WTC11 (cell line): ENCODE data around the gene ADGB. TPM values are rescaled to one million over a fixed set of nuclear protein-coding genes. Genes with fewer than 3 reads are reported as not detected.

Source experiments
- ATAC-seq: fragments of 200-7000 bp; cut with Tn5 transposase; 2 replicates; pipeline ENCODE4 v1.10.0; 2021; ENCODE audit warnings: mild to moderate bottlenecking, moderate library complexity
- CTCF ChIA-PET: fragments of 300-600 bp; sonication (Branson Sonifier 250); formaldehyde crosslinking; loops from one replicate; lab custom pipeline; 2021; ENCODE audit warnings: antibody characterized with exemption; lab: Charles Lee
- POLR2A ChIA-PET: fragments of 350-600 bp; sonication (Branson Sonifier 250); formaldehyde crosslinking; loops from one replicate; lab custom pipeline; 2021; ENCODE audit warnings: antibody characterized with exemption; lab: Charles Lee
- DNase-seq: peaks from one replicate; pipeline ENCODE4 v3.0.0; 2021; ENCODE audit warnings: low spot score
- H3K27ac Mint-ChIP-seq: 2 replicates; pipeline ENCODE4 v1.8.0; 2021; ENCODE audit warnings: mixed read lengths
- H3K27me3 Mint-ChIP-seq: 2 replicates; pipeline ENCODE4 v1.8.0; 2021; ENCODE audit warnings: low read depth, mild to moderate bottlenecking, moderate library complexity, mixed read lengths
- H3K36me3 Mint-ChIP-seq: 2 replicates; pipeline ENCODE4 v1.8.0; 2021; ENCODE audit warnings: mixed read lengths
- H3K4me1 Mint-ChIP-seq: 2 replicates; pipeline ENCODE4 v1.8.0; 2022; ENCODE audit warnings: mixed read lengths
- H3K4me3 Mint-ChIP-seq: 2 replicates; pipeline ENCODE4 v1.8.0; 2021; ENCODE audit warnings: mild to moderate bottlenecking, moderate library complexity, mixed read lengths
- H3K9me3 Mint-ChIP-seq: 2 replicates; pipeline ENCODE4 v1.8.0; 2021; ENCODE audit warnings: mixed read lengths
- ATF2 ChIP-seq: sonication (generic); formaldehyde crosslinking; IDR thresholded peaks from 2 replicates; pipeline ENCODE4 v1.8.1; 2022; ENCODE audit warnings: low read depth, missing genetic modification reagents, borderline replicate concordance
- ATF3 ChIP-seq: sonication (generic); formaldehyde crosslinking; conservative IDR thresholded peaks from 2 replicates; pipeline ENCODE4 v1.8.1; 2022; ENCODE audit warnings: mild to moderate bottlenecking, missing genetic modification reagents
- E2F4 ChIP-seq: sonication (generic); formaldehyde crosslinking; IDR thresholded peaks from 2 replicates; pipeline ENCODE4 v1.8.1; 2022; ENCODE audit warnings: low read depth, mild to moderate bottlenecking, moderate library complexity, missing genetic modification reagents, borderline replicate concordance
- EMX1 ChIP-seq: fragments of 250-450 bp; sonication (Bioruptor Pico); IDR thresholded peaks from 2 replicates; pipeline ENCODE4 v1.8.0; 2021; ENCODE audit warnings: mild to moderate bottlenecking
- FOXJ3 ChIP-seq: sonication (generic); formaldehyde crosslinking; IDR thresholded peaks from 2 replicates; pipeline ENCODE4 v1.9.0; 2021; ENCODE audit warnings: missing genetic modification reagents, mild to moderate bottlenecking, borderline replicate concordance
- FOXP1 ChIP-seq: sonication (generic); formaldehyde crosslinking; IDR thresholded peaks from 2 replicates; pipeline ENCODE4 v1.8.0; 2022; ENCODE audit warnings: missing genetic modification reagents, mild to moderate bottlenecking, moderate library complexity, borderline replicate concordance
- IRF1 ChIP-seq: sonication (generic); formaldehyde crosslinking; IDR thresholded peaks from 2 replicates; pipeline ENCODE4 v1.8.0; 2023; ENCODE audit warnings: missing genetic modification reagents
- JAZF1 ChIP-seq: fragments of 250-450 bp; sonication (Bioruptor Pico); IDR thresholded peaks from 2 replicates; pipeline ENCODE4 v1.9.0; 2021; ENCODE audit warnings: moderate library complexity, mild to moderate bottlenecking, inconsistent platforms
- MXD4 ChIP-seq: fragments of 250-450 bp; sonication (Bioruptor Pico); IDR thresholded peaks from 2 replicates; pipeline ENCODE4 v1.8.0; 2021; ENCODE audit warnings: mild to moderate bottlenecking, moderate library complexity, borderline replicate concordance
- MYBL2 ChIP-seq: sonication (generic); formaldehyde crosslinking; IDR thresholded peaks from 2 replicates; pipeline ENCODE4 v1.8.1; 2023; ENCODE audit warnings: mild to moderate bottlenecking, moderate library complexity, missing genetic modification reagents
- PRRX2 ChIP-seq: fragments of 250-450 bp; sonication (Bioruptor Pico); IDR thresholded peaks from 2 replicates; pipeline ENCODE4 v1.8.0; 2021; ENCODE audit warnings: mild to moderate bottlenecking
- SMAD3 ChIP-seq: sonication (generic); formaldehyde crosslinking; IDR thresholded peaks from 2 replicates; pipeline ENCODE4 v1.8.0; 2022; ENCODE audit warnings: missing genetic modification reagents, mild to moderate bottlenecking, borderline replicate concordance
- STAT6 ChIP-seq: sonication (generic); formaldehyde crosslinking; conservative IDR thresholded peaks from 2 replicates; pipeline ENCODE4 v1.8.1; 2023; ENCODE audit warnings: mild to moderate bottlenecking, low read depth, missing genetic modification reagents, moderate library complexity
- total RNA-seq: library from RNA; stranded (reverse); gene quantifications from 3 replicates; pipeline ENCODE4 v1.2.3, GENCODE V29; 2021
- TF ChIP-seq, protein P1 (sequence below): fragments of 250-450 bp; sonication (Bioruptor Pico); IDR thresholded peaks from 2 replicates; pipeline ENCODE4 v2.1.2; 2022; ENCODE audit warnings: mild to moderate bottlenecking, moderate library complexity
- TF ChIP-seq, protein P2 (sequence below): fragments of 250-450 bp; sonication (Bioruptor Pico); IDR thresholded peaks from 2 replicates; pipeline ENCODE4 v1.9.0; 2021; ENCODE audit warnings: mild to moderate bottlenecking, borderline replicate concordance
- TF ChIP-seq, protein P3 (sequence below): sonication (generic); formaldehyde crosslinking; IDR thresholded peaks from 2 replicates; pipeline ENCODE4 v1.8.1; 2023; ENCODE audit warnings: mild to moderate bottlenecking, moderate library complexity, missing genetic modification reagents

ADGB gene
- total RNA-seq, 1 experiment from 2014 or later: not detected

- no peak for ATAC-seq
- TF ChIP-seq EMX1 (CRISPR knock-in tag): no peak
- TF ChIP-seq, protein P1, sequence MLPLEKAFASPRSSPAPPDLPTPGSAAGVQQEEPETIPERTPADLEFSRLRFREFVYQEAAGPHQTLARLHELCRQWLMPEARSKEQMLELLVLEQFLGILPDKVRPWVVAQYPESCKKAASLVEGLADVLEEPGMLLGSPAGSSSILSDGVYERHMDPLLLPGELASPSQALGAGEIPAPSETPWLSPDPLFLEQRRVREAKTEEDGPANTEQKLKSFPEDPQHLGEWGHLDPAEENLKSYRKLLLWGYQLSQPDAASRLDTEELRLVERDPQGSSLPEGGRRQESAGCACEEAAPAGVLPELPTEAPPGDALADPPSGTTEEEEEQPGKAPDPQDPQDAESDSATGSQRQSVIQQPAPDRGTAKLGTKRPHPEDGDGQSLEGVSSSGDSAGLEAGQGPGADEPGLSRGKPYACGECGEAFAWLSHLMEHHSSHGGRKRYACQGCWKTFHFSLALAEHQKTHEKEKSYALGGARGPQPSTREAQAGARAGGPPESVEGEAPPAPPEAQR: no peak
- TF ChIP-seq JAZF1 (CRISPR knock-in tag): no peak
- no peak for TF ChIP-seq FOXP1
- TF ChIP-seq E2F4 (CRISPR knock-in tag): no peak
- TF ChIP-seq ATF3 (CRISPR knock-in tag): no peak
- TF ChIP-seq, all 79 proteins: peak for 0
- CTCF ChIA-PET: no interaction called here
- Mint-ChIP-seq H3K27me3 (no peaks in the 10 kb centered on the region), H3K9me3 (peaks cover 11% of the 10 kb centered on the region), H3K4me1 (peaks cover 7% of the 10 kb centered on the region), H3K36me3 (no peaks in the 10 kb centered on the region), H3K27ac (no peak overlapping the region), H3K4me3 (no peak overlapping the region)
- POLR2A ChIA-PET: no interaction called here
- no peak for DNase-seq
Measured at GRCh38 chr6:146856296-146856695, 257.5 kb downstream of the ADGB start.

- H3K4me1 Mint-ChIP-seq: peaks cover 7% of the 10 kb centered on the region
- H3K4me3 Mint-ChIP-seq: peak overlapping the region; percentile 71
- peaks cover 1% of the 10 kb centered on the region for H3K9me3 Mint-ChIP-seq
- no peaks in the 10 kb centered on the region for H3K36me3 Mint-ChIP-seq
- DNase-seq (peak; percentile 84), ATAC-seq (peak; percentile 94)
- 0 out of 2 replicates have a peak overlapping the region, but pooled peaks have one; percentile 4 for H3K27ac Mint-ChIP-seq
- CTCF ChIA-PET: interaction anchor here (0.7 kb wide), 1 partner anchor 8 kb away, joined by 4 read pairs; no protein-coding TSS in a partner anchor
- POLR2A ChIA-PET: no interaction called here
- H3K27me3 Mint-ChIP-seq: no peaks in the 10 kb centered on the region
- TF ChIP-seq FOXP1 (peak; percentile 47; the same call in 1 of the 2 replicates), IRF1 (CRISPR knock-in tag) (no peak), SMAD3 (CRISPR knock-in tag) (no peak), FOXJ3 (CRISPR knock-in tag) (no peak), PRRX2 (CRISPR knock-in tag) (0 out of 2 replicates have a peak, but pooled peaks have one; percentile 50), ATF2 (CRISPR knock-in tag) (no peak), MXD4 (CRISPR knock-in tag) (no peak), MYBL2 (CRISPR knock-in tag) (no peak), STAT6 (CRISPR knock-in tag) (no peak)
- TF ChIP-seq, protein P2, sequence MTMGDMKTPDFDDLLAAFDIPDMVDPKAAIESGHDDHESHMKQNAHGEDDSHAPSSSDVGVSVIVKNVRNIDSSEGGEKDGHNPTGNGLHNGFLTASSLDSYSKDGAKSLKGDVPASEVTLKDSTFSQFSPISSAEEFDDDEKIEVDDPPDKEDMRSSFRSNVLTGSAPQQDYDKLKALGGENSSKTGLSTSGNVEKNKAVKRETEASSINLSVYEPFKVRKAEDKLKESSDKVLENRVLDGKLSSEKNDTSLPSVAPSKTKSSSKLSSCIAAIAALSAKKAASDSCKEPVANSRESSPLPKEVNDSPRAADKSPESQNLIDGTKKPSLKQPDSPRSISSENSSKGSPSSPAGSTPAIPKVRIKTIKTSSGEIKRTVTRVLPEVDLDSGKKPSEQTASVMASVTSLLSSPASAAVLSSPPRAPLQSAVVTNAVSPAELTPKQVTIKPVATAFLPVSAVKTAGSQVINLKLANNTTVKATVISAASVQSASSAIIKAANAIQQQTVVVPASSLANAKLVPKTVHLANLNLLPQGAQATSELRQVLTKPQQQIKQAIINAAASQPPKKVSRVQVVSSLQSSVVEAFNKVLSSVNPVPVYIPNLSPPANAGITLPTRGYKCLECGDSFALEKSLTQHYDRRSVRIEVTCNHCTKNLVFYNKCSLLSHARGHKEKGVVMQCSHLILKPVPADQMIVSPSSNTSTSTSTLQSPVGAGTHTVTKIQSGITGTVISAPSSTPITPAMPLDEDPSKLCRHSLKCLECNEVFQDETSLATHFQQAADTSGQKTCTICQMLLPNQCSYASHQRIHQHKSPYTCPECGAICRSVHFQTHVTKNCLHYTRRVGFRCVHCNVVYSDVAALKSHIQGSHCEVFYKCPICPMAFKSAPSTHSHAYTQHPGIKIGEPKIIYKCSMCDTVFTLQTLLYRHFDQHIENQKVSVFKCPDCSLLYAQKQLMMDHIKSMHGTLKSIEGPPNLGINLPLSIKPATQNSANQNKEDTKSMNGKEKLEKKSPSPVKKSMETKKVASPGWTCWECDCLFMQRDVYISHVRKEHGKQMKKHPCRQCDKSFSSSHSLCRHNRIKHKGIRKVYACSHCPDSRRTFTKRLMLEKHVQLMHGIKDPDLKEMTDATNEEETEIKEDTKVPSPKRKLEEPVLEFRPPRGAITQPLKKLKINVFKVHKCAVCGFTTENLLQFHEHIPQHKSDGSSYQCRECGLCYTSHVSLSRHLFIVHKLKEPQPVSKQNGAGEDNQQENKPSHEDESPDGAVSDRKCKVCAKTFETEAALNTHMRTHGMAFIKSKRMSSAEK (CRISPR knock-in tag): no peak
- TF ChIP-seq, protein P3, sequence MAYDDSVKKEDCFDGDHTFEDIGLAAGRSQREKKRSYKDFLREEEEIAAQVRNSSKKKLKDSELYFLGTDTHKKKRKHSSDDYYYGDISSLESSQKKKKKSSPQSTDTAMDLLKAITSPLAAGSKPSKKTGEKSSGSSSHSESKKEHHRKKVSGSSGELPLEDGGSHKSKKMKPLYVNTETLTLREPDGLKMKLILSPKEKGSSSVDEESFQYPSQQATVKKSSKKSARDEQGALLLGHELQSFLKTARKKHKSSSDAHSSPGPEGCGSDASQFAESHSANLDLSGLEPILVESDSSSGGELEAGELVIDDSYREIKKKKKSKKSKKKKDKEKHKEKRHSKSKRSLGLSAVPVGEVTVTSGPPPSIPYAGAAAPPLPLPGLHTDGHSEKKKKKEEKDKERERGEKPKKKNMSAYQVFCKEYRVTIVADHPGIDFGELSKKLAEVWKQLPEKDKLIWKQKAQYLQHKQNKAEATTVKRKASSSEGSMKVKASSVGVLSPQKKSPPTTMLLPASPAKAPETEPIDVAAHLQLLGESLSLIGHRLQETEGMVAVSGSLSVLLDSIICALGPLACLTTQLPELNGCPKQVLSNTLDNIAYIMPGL (CRISPR knock-in tag): 0 out of 2 replicates have a peak, but pooled peaks have one; percentile 60
- TF ChIP-seq, protein P1: peak; percentile 75; the same call in 1 of the 2 replicates
Measured at GRCh38 chr6:146857180-146857979, 258.6 kb downstream of the ADGB start.
